H1 (cell line): ENCODE data around the gene KCTD15. TPM values are rescaled to one million over a fixed set of nuclear protein-coding genes. Genes with fewer than 3 reads are reported as not detected.

ENCODE experiments used
- CTCF ChIA-PET: fragments of 300-600 bp; sonication (Branson Sonifier 250); formaldehyde crosslinking; loops from one replicate; lab custom pipeline; 2021; ENCODE audit not compliant: partially characterized antibody; lab: Charles Lee
- POLR2A ChIA-PET: fragments of 300-600 bp; sonication (Branson Sonifier 250); formaldehyde crosslinking; loops from one replicate; lab custom pipeline; 2021; ENCODE audit warnings: inconsistent platforms; ENCODE audit not compliant: partially characterized antibody; lab: Charles Lee
- DNase-seq, 2 experiments: peaks; one replicate each; pipeline versions ENCODE4 v3.0.0 to v3.0.0-alpha.2; 2010 to 2022; ENCODE audit warnings: low spot score in 2 of 2, low read depth in 1 of 2, mixed read lengths in 1 of 2
- FAIRE-seq: peaks from 2 replicates; lab custom pipeline; 2011; peaks lifted over from hg19 to GRCh38; lab: Jason Lieb, UNC
- H2AFZ ChIP-seq: 2 replicates; pipeline ENCODE4 v1.8.1; 2012; ENCODE audit warnings: low read length, inconsistent platforms
- H2AK5ac ChIP-seq: 2 replicates; pipeline ENCODE4 v1.6.1; 2013; ENCODE audit warnings: low read depth, low read length
- H2BK120ac ChIP-seq: replicated peaks from 2 replicates; pipeline ENCODE3; 2013; ENCODE audit warnings: low read depth, low read length, inconsistent platforms
- H2BK12ac ChIP-seq: 2 replicates; pipeline ENCODE4 v1.6.1; 2013; ENCODE audit warnings: low read depth, low read length
- H2BK15ac ChIP-seq: 2 replicates; pipeline ENCODE4 v1.6.1; 2013; ENCODE audit warnings: low read length
- H2BK20ac ChIP-seq: 2 replicates; pipeline ENCODE4 v1.6.1; 2013; ENCODE audit warnings: low read length
- H2BK5ac ChIP-seq: 2 replicates; pipeline ENCODE4 v1.6.1; 2013; ENCODE audit warnings: low read depth, low read length
- H3K14ac ChIP-seq: 2 replicates; pipeline ENCODE4 v1.6.1; 2013; ENCODE audit warnings: inconsistent platforms; ENCODE audit not compliant: insufficient read length
- H3K18ac ChIP-seq: 2 replicates; pipeline ENCODE4 v1.6.1; 2013; ENCODE audit warnings: low read length; ENCODE audit errors: extremely low read depth
- H3K23ac ChIP-seq: 2 replicates; pipeline ENCODE4 v1.6.1; 2013; ENCODE audit warnings: inconsistent platforms; ENCODE audit not compliant: insufficient read length
- H3K23me2 ChIP-seq: 2 replicates; pipeline ENCODE4 v1.6.1; 2013; ENCODE audit warnings: low read depth, low read length
- H3K27ac ChIP-seq: 2 replicates; pipeline ENCODE4 v1.6.1; 2011; ENCODE audit warnings: low read depth, low read length, inconsistent platforms
- H3K27me3 ChIP-seq, 4 experiments: replicated peaks in 1 of 4; 1 replicate in 1 of 4; 2 replicates in 3 of 4; pipeline versions ENCODE4 v1.6.1 to v1.8.1; 2011 to 2013; ENCODE audit warnings: low read length in 3 of 4, mild to moderate bottlenecking in 3 of 4, inconsistent platforms in 2 of 4, mixed read lengths in 2 of 4, moderate library complexity in 1 of 4; ENCODE audit not compliant: control insufficient read depth in 3 of 4, insufficient read depth in 3 of 4; ENCODE audit errors: extremely low read depth in 1 of 4
- H3K36me3 ChIP-seq, 4 experiments: 2 replicates each; pipeline versions ENCODE4 v1.6.1 to v1.8.1; 2011 to 2013; ENCODE audit warnings: mild to moderate bottlenecking in 4 of 4, low read length in 3 of 4, moderate library complexity in 2 of 4, control low read depth in 1 of 4, inconsistent platforms in 1 of 4; ENCODE audit not compliant: insufficient read depth in 4 of 4, control insufficient read depth in 2 of 4
- H3K4ac ChIP-seq: replicated peaks from 2 replicates; pipeline ENCODE3; 2013; ENCODE audit warnings: low read length, low read depth, mixed read lengths, inconsistent platforms; ENCODE audit not compliant: insufficient read length
- H3K4me1 ChIP-seq, 4 experiments: replicated peaks in 1 of 4; 1 replicate in 1 of 4; 2 replicates in 3 of 4; pipeline versions ENCODE4 v1.6.1 to v1.8.1; 2011 to 2013; ENCODE audit warnings: low read length in 3 of 4, inconsistent platforms in 2 of 4, mixed read lengths in 1 of 4; ENCODE audit not compliant: insufficient read depth in 4 of 4, control insufficient read depth in 3 of 4
- H3K4me2 ChIP-seq, 2 experiments: 2 replicates each; pipeline versions ENCODE4 v1.6.1 to v1.8.1; 2011 to 2013; ENCODE audit warnings: low read depth in 2 of 2, low read length in 2 of 2, control low read depth in 1 of 2, inconsistent platforms in 1 of 2, mild to moderate bottlenecking in 1 of 2; ENCODE audit not compliant: insufficient read depth in 1 of 2
- H3K4me3 ChIP-seq, 4 experiments: fragments of 200-600, 300-600 bp in 1 of 4; sonication (generic), shearing (Covaris generic), sonication (Bioruptor Twin) in 1 of 4; 2 replicates each; pipeline versions ENCODE4 v1.5.1 to v1.8.1; 2011 to 2016; ENCODE audit warnings: low read length in 4 of 4, low read depth in 3 of 4, control low read depth in 2 of 4, inconsistent platforms in 2 of 4, mild to moderate bottlenecking in 2 of 4, mixed read lengths in 1 of 4, moderate library complexity in 1 of 4; ENCODE audit not compliant: insufficient read depth in 2 of 4; ENCODE audit errors: extremely low read depth in 1 of 4
- H3K56ac ChIP-seq: replicated peaks from 2 replicates; pipeline ENCODE3; 2013; ENCODE audit warnings: low read depth, mild to moderate bottlenecking, mixed read lengths, low read length, inconsistent platforms; ENCODE audit not compliant: insufficient read length
- H3K79me1 ChIP-seq: 2 replicates; pipeline ENCODE4 v1.6.1; 2013; ENCODE audit warnings: low read depth, low read length, control low read depth
- H3K79me2 ChIP-seq, 2 experiments: 2 replicates each; pipeline versions ENCODE4 v1.6.1 to v1.8.1; 2012 to 2013; ENCODE audit warnings: low read length in 2 of 2, mild to moderate bottlenecking in 2 of 2, inconsistent platforms in 1 of 2; ENCODE audit not compliant: insufficient read depth in 2 of 2, control insufficient read depth in 1 of 2
- H3K9ac ChIP-seq, 4 experiments: replicated peaks in 1 of 4; 1 replicate in 1 of 4; 2 replicates in 3 of 4; pipeline versions ENCODE4 v1.6.1 to v1.8.1; 2011 to 2013; ENCODE audit warnings: low read depth in 3 of 4, low read length in 3 of 4, control low read depth in 2 of 4, mild to moderate bottlenecking in 2 of 4, moderate library complexity in 2 of 4, inconsistent platforms in 1 of 4; ENCODE audit errors: extremely low read depth in 1 of 4
- H3K9me3 ChIP-seq, 2 experiments: 2 replicates each; pipeline versions ENCODE4 v1.6.1 to v1.8.1; 2012 to 2013; ENCODE audit warnings: mild to moderate bottlenecking in 2 of 2, moderate library complexity in 2 of 2, control low read depth in 1 of 2, inconsistent platforms in 1 of 2, low read depth in 1 of 2, low read length in 1 of 2, mixed read lengths in 1 of 2; ENCODE audit not compliant: insufficient read depth in 2 of 2
- H4K20me1 ChIP-seq, 2 experiments: replicated peaks in 1 of 2; 2 replicates each; pipeline versions ENCODE3 to v1.8.1; 2011 to 2013; ENCODE audit warnings: inconsistent platforms in 2 of 2, low read length in 2 of 2, mild to moderate bottlenecking in 1 of 2; ENCODE audit not compliant: insufficient read depth in 2 of 2, control insufficient read depth in 1 of 2
- H4K5ac ChIP-seq: 2 replicates; pipeline ENCODE4 v1.6.1; 2013; ENCODE audit warnings: low read length, low read depth, mixed read lengths, inconsistent platforms; ENCODE audit not compliant: insufficient read length
- H4K8ac ChIP-seq: 2 replicates; pipeline ENCODE4 v1.8.0; 2013; ENCODE audit warnings: mild to moderate bottlenecking, moderate library complexity, low read length, inconsistent platforms; ENCODE audit not compliant: insufficient read depth; ENCODE audit errors: extremely low read depth
- H4K91ac ChIP-seq: replicated peaks from 2 replicates; pipeline ENCODE3; 2013; ENCODE audit warnings: low read length, mixed read lengths, inconsistent platforms; ENCODE audit not compliant: insufficient read length
- ATF2 ChIP-seq: IDR thresholded peaks from 2 replicates; pipeline ENCODE4 v1.6.1; 2012; ENCODE audit warnings: low read length, inconsistent platforms
- ATF3 ChIP-seq: IDR thresholded peaks from 2 replicates; pipeline ENCODE4 v1.6.1; 2011; ENCODE audit warnings: low read depth, mild to moderate bottlenecking, low read length; ENCODE audit not compliant: insufficient read depth
- CTCF ChIP-seq, 3 experiments: IDR thresholded peaks; 1 replicate in 2 of 3; 2 replicates in 1 of 3; pipeline versions ENCODE4 v1.5.1 to v1.6.1; 2011; ENCODE audit warnings: low read length in 3 of 3, mild to moderate bottlenecking in 3 of 3, inconsistent platforms in 2 of 3, low read depth in 1 of 3, moderate library complexity in 1 of 3; ENCODE audit not compliant: insufficient read depth in 1 of 3; ENCODE audit errors: control extremely low read depth in 1 of 3
- EZH2 ChIP-seq: fragments of 200-600 bp; sonication (generic); IDR thresholded peaks from 2 replicates; pipeline ENCODE4 v1.7.1; 2012; ENCODE audit warnings: low read depth, mild to moderate bottlenecking, moderate library complexity, low read length, inconsistent platforms; ENCODE audit not compliant: severe bottlenecking
- HDAC2 ChIP-seq, 2 experiments: fragments of 300-600 bp in 1 of 2; sonication (generic) in 1 of 2; IDR thresholded peaks; 2 replicates each; pipeline ENCODE4 v1.6.1; 2011 to 2012; ENCODE audit warnings: low read depth in 2 of 2, low read length in 2 of 2, mild to moderate bottlenecking in 2 of 2, moderate library complexity in 2 of 2, borderline replicate concordance in 1 of 2, inconsistent platforms in 1 of 2
- KDM5A ChIP-seq: fragments of 200-600 bp; IDR thresholded peaks from 2 replicates; pipeline ENCODE4 v1.7.1; 2012; ENCODE audit warnings: mild to moderate bottlenecking, low read length, inconsistent platforms, mixed read lengths
- PHF8 ChIP-seq: fragments of 200-600 bp; sonication (generic); conservative IDR thresholded peaks from 2 replicates; pipeline ENCODE4 v1.7.1; 2012; ENCODE audit warnings: low read depth, mild to moderate bottlenecking, inconsistent platforms, low read length, moderate library complexity
- RFX5 ChIP-seq: IDR thresholded peaks from 2 replicates; pipeline ENCODE4 v1.6.1; 2011; ENCODE audit warnings: low read depth, low read length, improper control_type of control experiment, borderline replicate concordance
- YY1 ChIP-seq: IDR thresholded peaks from 2 replicates; pipeline ENCODE4 v1.6.1; 2011; ENCODE audit warnings: low read depth, mild to moderate bottlenecking, low read length
- WGBS, 2 experiments: shearing (Covaris generic) in 1 of 2; methylation state at CpG; one replicate each; pipeline versions ENCODE4 v1.1.6 to v1.1.7; 2013 to 2015; ENCODE audit warnings: low lambda C conversion rate in 2 of 2, mixed read lengths in 2 of 2, inconsistent platforms in 1 of 2, low coverage in 1 of 2, missing lambda C conversion rate in 1 of 2; ENCODE audit not compliant: insufficient replicate concordance in 2 of 2, insufficient coverage in 1 of 2, insufficient read length in 1 of 2; ENCODE audit errors: extremely low coverage in 1 of 2, missing lambda C conversion rate in 1 of 2; 5-methylcytosine and 5-hydroxymethylcytosine counted together
- polyA plus RNA-seq, 7 experiments: library from polyadenylated mRNA; depleted of rRNA in 3 of 7; stranded (reverse) in 5 of 7; unstranded in 2 of 7; fragments of >200 nt in 5 of 7; fragments of 200-250 nt in 2 of 7; gene quantifications; 1 replicate in 5 of 7; 2 replicates in 1 of 7; 4 replicates in 1 of 7; pipeline versions ENCODE4 v1.2.1 to v1.2.3, GENCODE V29; 2011 to 2013; ENCODE audit warnings: missing spikeins in 2 of 7, mixed read lengths in 2 of 7
- total RNA-seq: library from RNA; stranded (reverse); fragmentation: NEBNext Ultra II Directional; extraction: Animal tissue kit (Norgen Biotek cat#: 25700); gene quantifications from 2 replicates; pipeline ENCODE4 v1.2.1, GENCODE V29; 2021

The KCTD15 gene
- total and polyA plus RNA-seq, 2 of the 8 experiments (the other 6 are each of a cell fraction or from before 2014, with no cell fraction given), result 25.1 to 27.0 TPM

- Histone ChIP-seq H3K23ac (no peak overlapping the region), H4K91ac (no peak overlapping the region), H3K27ac (no peak overlapping the region), H3K14ac (no peak overlapping the region), H3K79me2 (no peaks in the 10 kb centered on the region), H2BK12ac (no peak overlapping the region), H2BK20ac (no peak overlapping the region), H3K18ac (no peak overlapping the region), H3K4me3 (no peak overlapping the region), H3K23me2 (no peaks in the 10 kb centered on the region), H2BK5ac (no peak overlapping the region), H3K4me2 (no peak overlapping the region), H2BK15ac (no peak overlapping the region), H3K4ac (no peak overlapping the region), H3K9ac (no peak overlapping the region), H3K27me3 (no peaks in the 10 kb centered on the region), H3K4me1 (no peaks in the 10 kb centered on the region), H4K8ac (no peak overlapping the region), H2AFZ (no peak overlapping the region), H4K5ac (no peak overlapping the region), H3K79me1 (no peaks in the 10 kb centered on the region), H2BK120ac (no peak overlapping the region), H3K56ac (no peak overlapping the region), H3K9me3 (no peaks in the 10 kb centered on the region), H2AK5ac (no peak overlapping the region), H3K36me3 (no peaks in the 10 kb centered on the region), H4K20me1 (no peaks in the 10 kb centered on the region)
- DNase-seq, result no peak
- POLR2A ChIA-PET, result no interaction called here
- CTCF ChIA-PET, result no interaction called here
- 88% methylated on average over 3 of the region's 3 CpGs; no CpG with 5 or more reads in 1 of the 2 experiments for WGBS, 2 experiments
- no peak for FAIRE-seq
- TF ChIP-seq YY1 (no peak), HDAC2 (IDR thresholded peaks at IDR 0.05; ENCODE audit: borderline replicate concordance in 1 of 2, low read depth in 2 of 2, low read length in 2 of 2) (no peak), RFX5 (no peak), CTCF (IDR thresholded peaks at IDR 0.05; ENCODE audit: control extremely low read depth in 1 of 3, insufficient read depth in 1 of 3, low read depth in 1 of 3, low read length in 3 of 3) (no peak), PHF8 (no peak), ATF2 (no peak), KDM5A (no peak), EZH2 (no peak), ATF3 (no peak)
These were observed 65.3 kb downstream of the KCTD15 start for GRCh38 chr19:33861950-33862349.
